ENCODE data around the gene CYB5D1.
A peak's percentile ranks its signal among the peaks of the same experiment; 100 is the strongest.

Gene CYB5D1

DNA sequence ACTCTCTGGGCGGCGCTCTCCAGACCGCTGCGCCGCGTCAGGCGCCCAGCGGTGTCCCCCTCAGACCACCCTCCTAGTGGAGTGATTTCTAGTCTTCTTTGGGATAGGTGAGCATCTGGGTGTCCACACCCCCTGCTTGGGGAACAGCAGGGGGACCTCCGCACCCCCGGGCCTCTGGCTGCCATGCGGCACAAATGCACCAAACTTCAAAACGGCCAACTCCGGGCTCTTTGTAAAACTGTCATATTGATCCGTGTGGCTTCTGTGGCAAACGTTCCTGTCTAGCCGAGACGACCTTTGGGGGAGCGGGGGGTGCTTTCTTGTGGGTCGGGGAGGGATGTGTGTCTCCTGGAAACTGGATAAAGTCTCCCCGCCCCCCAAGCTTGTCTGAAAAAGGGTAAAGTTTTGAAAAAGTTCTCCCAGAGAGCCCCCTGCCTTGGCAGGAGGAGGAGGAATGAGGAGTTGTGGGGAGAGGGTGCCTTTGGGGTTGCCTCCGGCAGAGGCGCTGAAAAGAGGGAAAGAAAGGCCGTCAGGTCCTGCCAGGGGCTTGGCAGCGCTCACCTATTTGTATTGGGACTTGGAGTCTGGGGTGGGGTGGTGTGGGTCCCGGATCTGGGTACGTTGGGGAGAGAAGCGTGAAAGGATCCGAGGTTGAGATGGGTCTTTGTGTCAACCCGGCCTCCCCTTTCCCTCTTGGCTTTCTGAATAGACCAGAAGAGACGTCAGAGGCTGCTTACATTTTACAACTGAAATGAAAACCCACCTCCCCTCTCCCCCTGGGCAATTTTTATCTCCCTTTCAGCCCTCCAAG, 28.6 kb downstream of the CYB5D1 start:
- DNase-seq (ENCODE audit: low read depth): no peak

DNA sequence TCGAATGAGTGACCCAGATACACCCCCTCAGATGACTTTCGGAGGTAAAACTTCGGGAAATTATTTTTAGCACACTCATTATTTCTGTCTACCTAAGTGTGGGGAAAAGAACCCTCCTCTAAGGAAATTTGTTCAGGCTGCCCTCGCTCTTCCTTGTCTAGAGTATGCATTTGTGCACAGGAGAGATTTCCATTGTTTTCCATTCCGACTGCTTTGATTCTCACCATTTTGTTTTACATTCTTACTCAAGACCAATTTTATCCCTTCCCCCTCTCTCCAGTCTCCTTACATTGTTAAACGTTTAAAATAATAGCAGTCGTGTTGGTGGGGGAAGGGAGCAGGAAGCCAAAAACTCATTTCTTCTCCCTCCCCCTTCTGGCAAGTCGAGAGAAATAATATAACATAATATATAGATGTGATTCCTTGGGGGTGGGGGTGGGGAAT, 29.3 kb downstream of the CYB5D1 start:
- no peak for DNase-seq (ENCODE audit: low read depth)

DNA sequence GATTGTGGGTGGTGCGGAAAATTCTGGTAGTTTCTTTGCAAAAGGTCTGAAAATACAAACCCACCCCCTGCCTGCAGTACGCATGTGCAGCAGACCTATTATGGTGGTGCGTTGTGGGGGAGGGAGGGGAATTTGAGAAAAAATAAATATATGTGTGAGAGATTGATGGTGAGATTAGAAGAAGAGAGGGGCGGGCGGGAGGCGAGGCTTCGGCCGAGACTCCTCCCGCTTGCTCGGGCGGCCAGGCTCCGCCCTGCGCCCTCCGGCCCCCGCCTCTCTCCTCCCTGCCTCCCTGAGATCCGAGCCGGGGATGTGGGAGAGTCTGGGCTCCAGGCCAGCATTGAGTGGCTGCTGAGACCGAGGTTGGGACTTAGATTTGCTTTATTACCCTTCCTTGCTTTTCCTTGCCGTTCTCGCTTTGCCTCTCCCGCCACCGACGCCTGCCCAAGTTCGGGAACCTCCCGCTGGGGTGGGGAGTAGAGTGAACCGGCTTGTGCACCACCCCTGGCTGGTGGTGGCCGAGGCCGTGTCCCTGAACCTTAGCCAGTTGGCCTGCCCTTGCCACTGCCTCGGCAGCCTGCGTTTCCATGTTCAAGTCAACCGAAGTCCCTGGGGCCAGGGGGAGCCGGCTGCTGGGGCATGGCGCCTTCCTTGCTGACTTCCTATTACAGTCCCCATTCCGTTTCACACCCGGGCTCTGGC, 29.8 kb downstream of the CYB5D1 start:
- DNase-seq (ENCODE audit: low read depth): peak; percentile 96

DNA sequence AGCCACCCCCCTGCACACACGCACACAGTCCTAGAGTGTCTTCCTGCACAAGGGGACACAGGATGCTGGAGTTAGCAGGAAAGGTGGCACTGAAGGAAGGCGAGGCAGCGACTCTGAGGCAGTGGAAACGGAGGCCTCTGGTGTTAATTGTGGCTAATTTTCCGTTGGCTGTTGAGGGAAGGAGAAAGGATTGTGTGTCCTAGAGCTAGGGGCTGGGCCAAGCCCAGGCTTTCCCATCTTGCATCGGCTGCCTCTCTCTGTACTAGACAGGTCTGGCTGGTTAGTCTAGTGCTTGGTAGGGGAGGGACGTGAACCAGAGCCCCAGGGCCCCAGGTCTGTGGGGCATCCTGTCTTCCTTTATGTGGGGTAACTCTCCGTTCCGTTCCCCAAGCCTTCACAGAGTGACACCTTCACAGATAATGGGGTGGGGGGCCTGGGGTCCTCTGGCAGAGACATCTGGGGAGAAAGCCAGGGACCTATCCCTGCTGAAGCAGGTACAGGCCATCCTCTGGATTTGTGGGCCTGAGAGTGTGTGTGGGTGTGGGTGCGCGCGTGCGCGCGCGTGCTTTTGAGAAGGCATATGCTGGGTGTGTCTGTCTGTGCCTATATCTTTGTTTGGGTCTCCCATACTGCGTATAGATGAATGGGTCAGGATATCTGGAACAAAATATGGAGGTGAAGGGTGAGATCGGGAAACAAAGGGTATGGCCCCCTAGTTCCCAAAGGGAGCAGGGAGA, 30.5 kb downstream of the CYB5D1 start, which contains the start of gene CHD3:
CHD3 (plus strand) TSS at position 606 of the 737 bp plus-strand sequence. CDS start 212 bp downstream, outside the sequence.
- no peak for DNase-seq (ENCODE audit: low read depth)

DNA sequence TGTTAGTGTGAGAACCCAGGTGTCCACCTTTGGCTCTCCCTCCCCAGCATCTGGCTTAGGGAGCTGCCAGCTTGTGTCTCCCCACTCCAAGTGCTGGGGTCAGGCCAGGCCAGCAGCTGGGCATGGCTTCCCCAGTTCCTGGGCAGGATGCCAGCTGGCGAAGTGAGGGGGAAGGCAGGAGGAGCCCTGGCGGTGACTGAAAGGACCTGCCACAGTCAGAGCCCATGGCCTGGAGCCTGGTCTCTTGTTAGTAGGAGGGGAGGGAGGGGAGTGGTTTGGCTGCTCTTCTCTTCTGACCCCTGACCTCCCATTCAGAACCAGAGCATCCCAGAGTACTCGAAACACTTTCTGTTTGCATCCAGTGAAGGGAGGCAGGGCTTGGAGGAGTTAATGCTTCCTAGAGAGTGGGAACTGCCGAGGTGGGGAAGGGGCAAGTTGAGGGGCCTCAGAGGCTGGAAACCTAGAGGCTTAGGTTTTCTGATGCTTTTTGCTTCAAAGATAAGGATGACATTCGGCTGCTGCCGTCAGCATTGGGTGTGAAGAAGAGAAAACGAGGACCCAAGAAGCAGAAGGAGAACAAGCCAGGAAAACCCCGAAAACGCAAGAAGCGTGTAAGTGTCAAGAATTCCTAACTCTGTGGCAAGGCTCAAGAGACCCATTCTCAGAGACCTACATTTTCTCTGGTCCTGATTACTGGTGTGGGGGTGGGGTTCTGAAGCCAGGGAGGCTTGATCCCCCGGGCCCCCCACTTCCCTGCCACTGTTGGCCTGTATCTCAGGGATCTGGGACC, 31.6 kb downstream of the CYB5D1 start:
- peak; percentile 98 for DNase-seq (ENCODE audit: low read depth)

DNA sequence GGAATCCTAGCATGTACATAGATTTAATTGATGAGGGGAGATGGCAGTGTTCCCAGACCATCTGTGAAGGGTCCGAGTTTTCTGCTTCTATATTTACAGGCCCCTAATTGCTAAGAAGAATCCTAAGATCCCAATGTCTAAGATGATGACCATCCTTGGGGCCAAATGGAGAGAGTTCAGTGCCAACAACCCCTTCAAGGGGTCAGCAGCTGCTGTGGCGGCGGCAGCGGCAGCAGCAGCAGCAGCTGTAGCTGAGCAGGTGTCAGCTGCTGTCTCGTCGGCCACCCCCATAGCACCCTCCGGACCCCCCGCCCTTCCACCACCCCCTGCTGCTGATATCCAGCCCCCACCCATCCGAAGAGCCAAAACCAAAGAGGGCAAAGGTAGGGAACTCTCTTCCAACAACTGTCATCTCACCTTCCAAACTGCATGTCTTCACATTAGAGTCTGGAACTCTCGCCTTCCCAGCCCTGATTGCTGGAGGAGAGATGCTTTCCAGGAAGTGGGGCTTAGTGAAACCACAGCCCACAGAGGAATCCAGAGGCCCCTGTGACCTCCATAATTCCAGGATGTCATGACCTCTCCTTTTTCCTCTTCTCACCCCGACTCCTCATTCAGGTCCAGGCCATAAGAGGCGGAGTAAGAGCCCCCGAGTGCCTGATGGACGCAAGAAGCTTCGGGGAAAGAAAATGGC, 35.5 kb downstream of the CYB5D1 start:
- no peak for DNase-seq (ENCODE audit: low read depth)

DNA sequence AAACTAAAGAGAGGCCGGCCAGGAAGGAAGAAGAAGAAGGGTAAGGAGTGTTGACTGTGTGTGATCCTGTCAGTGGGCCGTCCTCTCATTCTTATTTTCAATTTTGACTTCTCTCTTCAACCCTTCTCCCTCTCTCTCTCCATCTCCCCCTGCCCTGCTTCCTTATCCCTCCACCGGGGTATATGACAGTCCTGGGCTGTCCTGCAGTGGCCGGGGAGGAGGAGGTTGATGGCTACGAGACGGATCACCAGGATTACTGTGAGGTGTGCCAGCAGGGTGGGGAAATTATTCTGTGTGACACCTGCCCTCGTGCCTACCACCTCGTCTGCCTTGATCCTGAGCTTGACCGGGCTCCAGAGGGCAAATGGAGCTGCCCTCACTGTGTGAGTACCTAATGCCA, 36.4 kb downstream of the CYB5D1 start:
- no peak for DNase-seq (ENCODE audit: low read depth)

DNA sequence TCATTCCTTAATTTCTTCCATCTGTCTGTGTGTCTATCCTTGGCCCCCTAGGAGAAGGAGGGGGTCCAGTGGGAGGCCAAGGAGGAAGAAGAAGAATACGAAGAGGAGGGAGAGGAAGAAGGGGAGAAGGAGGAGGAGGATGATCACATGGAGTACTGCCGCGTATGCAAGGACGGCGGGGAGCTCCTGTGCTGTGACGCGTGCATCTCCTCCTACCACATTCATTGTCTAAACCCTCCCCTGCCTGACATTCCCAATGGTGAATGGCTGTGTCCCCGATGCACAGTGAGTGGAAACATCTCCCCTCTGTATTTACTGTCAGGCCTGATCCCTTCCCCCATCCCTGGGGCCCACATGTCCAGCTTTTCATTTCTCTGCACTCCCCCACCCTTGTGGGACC, 37.1 kb downstream of the CYB5D1 start:
- no peak for DNase-seq (ENCODE audit: low read depth)

DNA sequence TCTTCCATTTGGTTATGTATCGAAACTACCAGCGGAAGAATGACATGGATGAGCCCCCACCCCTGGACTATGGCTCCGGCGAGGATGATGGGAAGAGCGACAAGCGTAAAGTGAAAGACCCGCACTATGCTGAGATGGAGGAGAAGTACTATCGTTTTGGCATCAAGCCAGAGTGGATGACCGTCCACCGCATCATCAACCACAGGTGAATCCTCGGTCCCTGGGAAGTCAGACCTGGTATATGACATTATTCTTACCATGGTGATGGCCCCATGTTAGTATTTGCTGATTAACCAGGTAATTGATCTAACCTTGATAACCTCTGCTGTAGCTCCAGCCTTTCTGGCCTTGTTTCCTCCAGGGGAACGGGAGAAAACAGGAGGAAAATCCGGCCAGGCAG, 39.3 kb downstream of the CYB5D1 start:
- no peak for DNase-seq (ENCODE audit: low read depth)

DNA sequence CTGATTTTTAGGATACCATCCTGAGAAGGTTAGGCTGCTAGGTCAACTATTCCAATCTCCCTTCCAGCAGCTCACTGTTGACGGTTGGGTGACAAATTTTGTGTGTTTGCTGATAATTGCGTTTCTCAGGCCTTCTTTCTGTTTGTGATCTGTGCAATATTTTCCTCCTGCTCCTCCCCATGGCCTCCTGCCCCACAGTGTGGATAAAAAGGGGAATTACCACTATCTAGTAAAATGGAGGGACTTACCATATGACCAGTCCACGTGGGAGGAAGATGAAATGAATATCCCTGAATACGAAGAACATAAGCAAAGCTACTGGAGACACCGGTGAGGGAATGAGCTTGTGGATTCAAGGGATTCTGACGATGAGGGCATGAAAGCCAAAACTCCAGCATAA, 40.0 kb downstream of the CYB5D1 start:
- peak; percentile 74 for DNase-seq (ENCODE audit: low read depth)

DNA sequence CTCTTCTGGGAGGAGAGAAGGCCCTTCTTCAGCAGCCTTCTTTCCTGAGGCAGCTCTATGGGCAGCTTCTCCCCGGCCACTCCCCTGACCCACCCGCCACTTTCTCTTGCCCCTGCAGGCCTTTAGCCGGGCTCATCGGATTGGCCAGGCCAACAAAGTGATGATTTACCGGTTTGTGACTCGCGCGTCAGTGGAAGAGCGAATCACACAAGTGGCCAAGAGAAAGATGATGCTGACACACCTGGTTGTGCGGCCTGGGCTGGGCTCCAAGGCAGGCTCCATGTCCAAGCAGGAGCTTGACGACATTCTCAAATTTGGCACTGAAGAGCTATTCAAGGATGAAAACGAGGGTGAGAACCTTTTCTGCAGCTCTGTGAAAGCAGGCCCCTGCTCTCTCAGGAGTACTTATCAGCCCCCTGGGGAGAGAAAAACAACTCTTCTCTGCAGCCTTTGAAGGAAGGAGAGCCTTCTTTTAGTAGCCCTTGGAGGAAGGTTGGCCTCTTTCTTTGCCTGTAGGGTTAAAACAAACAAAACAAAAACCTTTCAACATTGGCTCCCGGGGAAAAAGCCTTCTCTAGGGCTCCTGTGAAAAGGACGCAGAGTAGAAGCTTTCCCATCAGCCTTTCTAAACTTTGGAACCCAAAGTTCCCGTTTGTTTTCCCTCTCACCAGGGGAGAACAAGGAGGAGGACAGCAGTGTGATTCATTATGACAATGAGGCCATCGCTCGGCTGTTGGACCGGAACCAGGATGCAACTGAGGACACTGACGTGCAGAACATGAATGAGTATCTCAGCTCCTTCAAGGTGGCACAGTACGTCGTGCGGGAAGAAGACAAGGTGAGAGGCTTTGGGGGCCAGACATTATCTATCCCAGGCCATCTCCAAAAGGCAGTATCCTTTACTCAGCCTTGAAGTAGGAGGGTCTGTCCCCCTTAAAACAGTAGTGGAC, 45.6 kb downstream of the CYB5D1 start:
- DNase-seq (ENCODE audit: low read depth): no peak

DNA sequence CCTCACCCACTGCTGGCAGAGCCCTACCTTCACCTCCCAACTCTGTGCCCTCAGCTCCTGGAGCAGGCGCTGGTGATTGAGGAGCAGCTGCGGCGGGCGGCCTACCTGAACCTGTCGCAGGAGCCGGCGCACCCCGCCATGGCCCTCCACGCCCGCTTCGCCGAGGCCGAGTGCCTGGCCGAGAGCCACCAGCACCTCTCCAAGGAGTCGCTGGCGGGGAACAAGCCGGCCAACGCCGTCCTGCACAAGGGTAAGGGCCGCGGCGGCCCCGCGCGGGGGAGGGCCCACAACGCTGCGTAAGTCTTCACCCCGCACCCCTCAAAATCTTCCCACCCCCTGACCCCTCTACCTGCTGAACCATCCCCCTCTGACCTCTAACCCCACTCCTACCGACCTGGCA, 51.3 kb downstream of the CYB5D1 start:
- no peak for DNase-seq (ENCODE audit: low read depth)

DNA sequence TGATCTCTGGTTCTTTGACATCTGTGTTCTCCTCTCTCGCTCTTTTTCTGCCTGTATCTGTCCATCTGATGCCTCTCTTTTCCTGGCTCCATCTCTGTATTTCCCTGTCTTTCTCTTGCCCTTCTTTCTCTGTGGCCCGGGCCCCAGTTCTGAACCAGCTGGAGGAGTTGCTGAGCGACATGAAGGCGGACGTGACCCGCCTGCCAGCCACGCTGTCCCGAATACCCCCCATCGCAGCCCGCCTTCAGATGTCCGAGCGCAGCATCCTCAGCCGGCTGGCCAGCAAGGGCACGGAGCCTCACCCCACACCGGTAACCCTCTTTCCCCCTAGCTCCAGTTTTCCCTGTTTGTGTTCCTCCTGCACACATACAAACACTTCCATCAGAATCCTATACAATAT, 52.5 kb downstream of the CYB5D1 start:
- no peak for DNase-seq (ENCODE audit: low read depth)

DNA sequence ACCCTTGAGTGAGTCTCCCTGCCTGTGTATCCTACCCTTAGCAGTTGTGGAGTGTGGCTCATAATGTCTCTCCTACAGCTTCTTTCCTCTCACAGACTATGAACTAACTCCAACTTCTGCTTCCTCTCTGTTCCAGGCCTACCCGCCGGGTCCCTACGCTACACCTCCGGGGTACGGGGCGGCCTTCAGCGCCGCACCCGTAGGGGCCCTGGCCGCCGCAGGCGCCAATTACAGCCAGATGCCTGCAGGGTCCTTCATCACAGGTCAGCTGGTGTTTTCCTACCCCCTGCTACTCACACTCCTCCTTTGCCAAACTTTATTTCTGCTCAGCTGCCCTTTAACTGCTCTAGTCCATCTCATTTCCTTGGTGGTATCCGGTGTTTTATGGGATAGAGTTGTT, 52.9 kb downstream of the CYB5D1 start:
- DNase-seq (ENCODE audit: low read depth): no peak

DNA sequence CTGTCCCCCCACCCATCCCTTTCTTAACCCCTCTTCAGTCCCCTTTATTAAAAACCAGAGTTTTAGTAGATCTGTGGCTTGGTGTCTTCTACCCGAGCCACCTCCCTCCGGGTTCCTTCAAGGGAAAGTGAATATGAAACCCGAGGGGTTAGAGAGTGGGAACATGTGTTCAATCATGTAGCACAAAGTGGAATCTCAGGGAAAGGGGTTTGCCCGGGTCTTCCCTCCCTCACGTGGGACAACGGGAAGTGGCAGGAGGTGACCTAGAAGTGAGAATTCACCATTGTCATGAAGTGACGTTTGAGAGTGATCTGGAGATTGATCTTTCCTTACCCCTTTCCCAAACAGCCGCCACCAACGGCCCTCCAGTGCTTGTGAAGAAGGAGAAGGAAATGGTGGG, 53.3 kb downstream of the CYB5D1 start:
- no peak for DNase-seq (ENCODE audit: low read depth)

Data from fibroblast of gingiva (primary cell).